PC-3 (cell line): ENCODE measurements around the gene SEPTIN3.

Experiments
- EZH2 ChIP-seq: fragments of 300-600 bp; sonication (generic); IDR thresholded peaks from one replicate; pipeline ENCODE4 v1.6.1; 2017; ENCODE audit warnings: antibody characterized with exemption, mild to moderate bottlenecking, low read length; ENCODE audit not compliant: unreplicated experiment
- EZH2phosphoT487 ChIP-seq: fragments of 300-600 bp; sonication (generic); IDR thresholded peaks from 2 replicates; pipeline ENCODE4 v1.6.1; 2018; ENCODE audit warnings: mild to moderate bottlenecking, antibody characterized with exemption, low read length, borderline replicate concordance
- TF ChIP-seq, protein P1 (sequence below): fragments of 300-600 bp; sonication (generic); conservative IDR thresholded peaks from 2 replicates; pipeline ENCODE4 v1.5.1; 2017; ENCODE audit warnings: antibody characterized with exemption, low read depth, mild to moderate bottlenecking, low read length

DNA sequence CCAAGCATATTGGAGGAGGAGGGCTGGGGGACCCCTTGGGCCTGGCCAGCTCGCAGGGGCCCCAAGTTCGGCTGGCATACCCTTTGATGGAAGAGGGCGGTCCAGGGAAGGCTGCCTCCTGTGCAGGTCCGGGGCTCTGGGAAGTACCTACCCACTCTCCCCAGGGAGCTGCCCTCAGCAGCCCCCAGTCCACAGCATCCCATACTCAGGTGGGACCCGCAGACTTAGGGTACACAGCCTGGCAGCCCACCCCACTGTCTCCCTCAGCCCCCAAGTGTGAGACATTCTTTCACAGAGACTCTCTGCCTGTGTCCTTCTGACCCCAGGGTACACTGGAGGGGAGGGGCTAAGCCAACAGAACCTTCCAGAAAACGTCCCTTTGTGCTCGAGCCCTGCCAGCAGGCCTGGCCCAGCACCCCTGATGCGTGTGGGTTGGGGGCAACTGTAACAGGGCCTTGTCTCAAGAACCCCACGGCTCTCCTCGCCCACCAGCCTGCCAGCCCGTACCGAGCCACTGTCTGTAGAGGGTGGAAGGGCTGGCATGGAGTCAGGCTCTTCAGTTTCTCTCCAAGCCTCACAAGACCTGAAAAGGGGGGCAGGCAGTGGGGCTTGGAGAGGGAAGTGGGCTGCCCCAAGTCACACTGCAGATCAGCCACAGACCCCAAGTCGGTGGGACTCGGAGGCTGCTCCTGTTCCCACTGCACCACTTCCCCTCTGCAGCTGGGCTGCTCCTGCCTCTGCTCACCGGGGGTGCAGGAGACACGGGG lies 35.6 kb upstream of the SEPTIN3 start:
- TF ChIP-seq, protein P1, sequence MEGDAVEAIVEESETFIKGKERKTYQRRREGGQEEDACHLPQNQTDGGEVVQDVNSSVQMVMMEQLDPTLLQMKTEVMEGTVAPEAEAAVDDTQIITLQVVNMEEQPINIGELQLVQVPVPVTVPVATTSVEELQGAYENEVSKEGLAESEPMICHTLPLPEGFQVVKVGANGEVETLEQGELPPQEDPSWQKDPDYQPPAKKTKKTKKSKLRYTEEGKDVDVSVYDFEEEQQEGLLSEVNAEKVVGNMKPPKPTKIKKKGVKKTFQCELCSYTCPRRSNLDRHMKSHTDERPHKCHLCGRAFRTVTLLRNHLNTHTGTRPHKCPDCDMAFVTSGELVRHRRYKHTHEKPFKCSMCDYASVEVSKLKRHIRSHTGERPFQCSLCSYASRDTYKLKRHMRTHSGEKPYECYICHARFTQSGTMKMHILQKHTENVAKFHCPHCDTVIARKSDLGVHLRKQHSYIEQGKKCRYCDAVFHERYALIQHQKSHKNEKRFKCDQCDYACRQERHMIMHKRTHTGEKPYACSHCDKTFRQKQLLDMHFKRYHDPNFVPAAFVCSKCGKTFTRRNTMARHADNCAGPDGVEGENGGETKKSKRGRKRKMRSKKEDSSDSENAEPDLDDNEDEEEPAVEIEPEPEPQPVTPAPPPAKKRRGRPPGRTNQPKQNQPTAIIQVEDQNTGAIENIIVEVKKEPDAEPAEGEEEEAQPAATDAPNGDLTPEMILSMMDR: no peak
- TF ChIP-seq EZH2 (no peak), EZH2phosphoT487 (no peak)
